ENCODE data around the gene COASY.

- TF ChIP-seq CTCF (IDR thresholded peaks at IDR 0.05; ENCODE audit: low read depth, low read length): no peak
- no peak for TF ChIP-seq EZH2phosphoT487 (IDR thresholded peaks at IDR 0.05; ENCODE audit: low read depth)
These were observed 48.3 kb upstream of the COASY start for GRCh38 chr17:42513686-42514085.

Measured in OCI-LY3 (cell line).